WERI-Rb-1 (cell line): ENCODE data around the gene PRKAG2.

ENCODE experiments used
- DNase-seq: peaks from one replicate; pipeline ENCODE4 v3.0.0-alpha.2; 2020
- H3K27ac ChIP-seq: fragments of 250-450 bp; sonication (Bioruptor Pico); 2 replicates; pipeline ENCODE4 v1.5.1; 2020; ENCODE audit warnings: mild to moderate bottlenecking, moderate library complexity
- H3K27me3 ChIP-seq: fragments of 250-450 bp; sonication (Bioruptor Pico); 2 replicates; pipeline ENCODE4 v1.5.1; 2021; ENCODE audit warnings: mild to moderate bottlenecking, low read depth, moderate library complexity; ENCODE audit not compliant: insufficient read depth, severe bottlenecking
- H3K36me3 ChIP-seq: fragments of 250-450 bp; sonication (Bioruptor Pico); 2 replicates; pipeline ENCODE4 v1.5.1; 2020; ENCODE audit warnings: mild to moderate bottlenecking, moderate library complexity
- H3K4me3 ChIP-seq: 2 replicates; pipeline ENCODE4 v1.5.1; 2011; ENCODE audit warnings: low read depth, mild to moderate bottlenecking, control low read depth, low read length
- H3K9me3 ChIP-seq: fragments of 250-450 bp; sonication (Bioruptor Pico); 2 replicates; pipeline ENCODE4 v1.5.1; 2021; ENCODE audit warnings: mild to moderate bottlenecking, moderate library complexity; ENCODE audit not compliant: severe bottlenecking
- TF ChIP-seq, protein P1 (sequence below): IDR thresholded peaks from 2 replicates; pipeline ENCODE4 v1.5.1; 2011; ENCODE audit warnings: low read depth, mild to moderate bottlenecking, control low read depth, inconsistent platforms, low read length

PRKAG2 gene

DNA sequence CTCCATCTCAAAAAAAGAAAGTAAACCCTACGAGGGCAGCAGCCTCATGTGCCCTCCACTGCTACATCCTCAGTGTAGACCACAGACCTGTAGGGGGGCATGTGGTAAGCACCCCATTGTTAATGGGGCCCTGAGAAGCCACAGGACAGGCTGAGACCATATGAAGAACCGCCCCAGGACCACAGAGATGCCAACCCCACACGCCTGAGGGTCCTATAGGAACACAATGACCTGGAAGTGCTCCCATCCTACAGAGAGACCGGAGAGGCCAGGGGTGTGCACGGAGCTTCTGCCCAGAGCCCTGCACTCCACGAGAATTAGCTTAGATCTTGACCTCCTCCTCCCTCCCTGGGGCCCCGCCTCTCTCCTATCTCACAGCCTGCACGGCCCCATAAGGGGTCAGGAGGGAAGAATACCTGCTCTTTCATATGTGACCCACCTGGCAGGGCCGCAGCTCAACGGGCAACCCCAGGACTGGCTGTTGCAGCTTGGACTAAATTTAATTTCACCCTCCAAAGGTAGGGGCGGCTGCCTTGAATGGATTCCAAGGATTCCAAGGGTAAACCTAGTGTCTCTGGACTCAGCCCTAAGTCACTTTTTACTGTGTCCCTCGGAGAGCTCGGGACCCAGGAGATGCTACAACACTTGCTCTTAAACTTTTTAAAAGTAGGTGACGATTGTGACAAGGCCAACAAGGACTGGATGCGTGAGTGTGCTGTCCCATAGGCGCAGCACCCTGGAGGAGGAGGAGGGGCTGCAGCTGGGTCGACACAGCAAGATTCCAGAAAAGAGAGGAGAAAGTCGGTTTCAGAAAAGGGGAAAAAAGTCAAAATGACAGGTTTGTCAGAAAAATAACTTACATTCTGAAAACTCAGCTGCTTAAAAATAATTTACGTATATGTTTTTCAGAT is 24.2 kb downstream of the PRKAG2 start:
- TF ChIP-seq, protein P1, sequence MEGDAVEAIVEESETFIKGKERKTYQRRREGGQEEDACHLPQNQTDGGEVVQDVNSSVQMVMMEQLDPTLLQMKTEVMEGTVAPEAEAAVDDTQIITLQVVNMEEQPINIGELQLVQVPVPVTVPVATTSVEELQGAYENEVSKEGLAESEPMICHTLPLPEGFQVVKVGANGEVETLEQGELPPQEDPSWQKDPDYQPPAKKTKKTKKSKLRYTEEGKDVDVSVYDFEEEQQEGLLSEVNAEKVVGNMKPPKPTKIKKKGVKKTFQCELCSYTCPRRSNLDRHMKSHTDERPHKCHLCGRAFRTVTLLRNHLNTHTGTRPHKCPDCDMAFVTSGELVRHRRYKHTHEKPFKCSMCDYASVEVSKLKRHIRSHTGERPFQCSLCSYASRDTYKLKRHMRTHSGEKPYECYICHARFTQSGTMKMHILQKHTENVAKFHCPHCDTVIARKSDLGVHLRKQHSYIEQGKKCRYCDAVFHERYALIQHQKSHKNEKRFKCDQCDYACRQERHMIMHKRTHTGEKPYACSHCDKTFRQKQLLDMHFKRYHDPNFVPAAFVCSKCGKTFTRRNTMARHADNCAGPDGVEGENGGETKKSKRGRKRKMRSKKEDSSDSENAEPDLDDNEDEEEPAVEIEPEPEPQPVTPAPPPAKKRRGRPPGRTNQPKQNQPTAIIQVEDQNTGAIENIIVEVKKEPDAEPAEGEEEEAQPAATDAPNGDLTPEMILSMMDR, result no peak
- Histone ChIP-seq H3K27me3 (no peaks in the 10 kb centered on the region), H3K4me3 (no peak overlapping the region)

DNA sequence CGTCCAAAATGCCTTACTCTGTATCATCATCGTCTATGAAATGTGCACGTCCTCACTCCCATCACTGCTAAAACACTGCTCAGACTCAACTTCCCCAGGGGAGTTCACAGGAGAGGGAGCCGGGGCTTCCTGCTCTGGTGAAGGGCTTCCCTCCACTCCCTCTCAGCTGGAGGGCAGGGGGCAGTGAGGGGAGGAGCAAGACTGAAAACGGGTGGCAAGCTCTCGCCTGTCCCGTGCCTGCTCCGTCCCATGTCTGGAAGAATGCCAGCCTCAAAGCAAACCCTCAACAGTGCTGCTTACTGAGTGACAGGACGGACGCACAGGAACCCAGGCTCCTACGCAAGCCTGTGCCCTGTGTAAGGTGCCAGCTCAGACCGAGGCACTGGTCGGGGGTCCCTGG is 25.1 kb downstream of the PRKAG2 start:
- Histone ChIP-seq H3K27me3 (no peaks in the 10 kb centered on the region), H3K4me3 (no peak overlapping the region), H3K9me3 (no peaks in the 10 kb centered on the region), H3K36me3 (no peaks in the 10 kb centered on the region), H3K27ac (no peak overlapping the region)
- TF ChIP-seq, protein P1, result no peak
- DNase-seq, result no peak

More for the DNA sequence above, 24.2 kb downstream of the PRKAG2 start:
- Histone ChIP-seq H3K36me3 (no peaks in the 10 kb centered on the region), H3K9me3 (no peaks in the 10 kb centered on the region), H3K27ac (no peak overlapping the region)
- DNase-seq, result no peak

DNA sequence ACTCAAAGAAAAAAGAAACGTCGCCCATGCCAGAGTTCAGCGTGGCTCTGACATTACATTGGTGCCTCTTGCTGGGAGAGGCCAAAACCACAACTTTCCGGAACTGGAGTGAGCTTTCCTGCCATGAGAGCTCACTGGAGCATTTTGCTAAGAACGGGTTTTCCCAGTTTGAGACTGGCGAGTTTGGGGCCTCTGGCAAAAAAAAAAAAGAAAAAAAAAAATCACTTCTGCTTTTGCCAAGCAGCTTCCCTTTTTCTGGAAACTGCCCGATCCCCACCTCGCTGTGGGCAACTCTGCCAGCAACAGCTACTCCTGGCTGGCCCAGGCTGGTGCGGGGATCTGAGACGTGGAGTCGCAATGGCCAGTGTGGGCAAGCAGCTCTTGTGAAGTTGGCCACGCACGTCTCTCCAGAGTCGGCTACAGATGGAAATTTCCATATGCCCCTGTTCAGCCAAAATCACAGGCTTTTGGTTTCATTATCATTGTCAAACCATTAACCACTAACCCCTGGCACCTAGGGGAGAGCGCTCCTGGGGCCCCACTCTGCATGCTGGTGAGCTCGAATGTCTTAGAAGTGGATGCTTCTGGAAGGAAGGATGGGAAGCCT is 25.7 kb downstream of the PRKAG2 start:
- TF ChIP-seq, protein P1, result no peak

DNA sequence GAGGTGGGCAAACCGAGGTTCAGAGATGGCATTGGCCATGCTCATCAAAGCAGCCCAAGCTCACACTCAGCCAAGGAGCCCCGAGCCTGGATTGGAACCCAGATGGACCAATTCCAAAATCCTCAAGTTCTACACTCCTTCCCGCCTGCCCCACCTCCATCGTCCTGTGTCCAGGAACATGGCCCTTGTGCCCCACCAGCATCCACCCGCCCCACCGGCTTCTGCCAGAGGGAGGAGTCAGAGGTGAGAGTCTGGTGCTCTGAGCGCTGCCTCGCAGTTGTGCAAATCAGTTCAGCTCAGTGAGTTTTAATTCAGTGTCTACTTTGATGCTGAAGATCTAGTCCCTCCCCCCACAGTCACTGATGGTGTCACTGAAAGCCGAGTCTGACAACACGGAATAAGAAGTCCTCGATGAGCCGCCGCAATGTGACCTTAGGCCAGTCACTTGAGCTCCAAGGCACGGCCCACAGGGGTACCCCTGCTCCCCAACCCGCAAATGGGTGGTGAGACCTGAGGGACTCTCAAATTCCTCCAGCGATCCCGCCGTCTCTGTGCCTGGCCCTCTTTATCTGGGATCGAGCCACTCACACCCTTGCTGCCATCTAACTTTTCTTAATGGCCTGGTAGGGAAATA is 26.3 kb downstream of the PRKAG2 start:
- H3K36me3 ChIP-seq, result no peaks in the 10 kb centered on the region
- TF ChIP-seq, protein P1, result no peak
- no peak overlapping the region for H3K27ac ChIP-seq
- H3K27me3 ChIP-seq, result no peaks in the 10 kb centered on the region
- no peaks in the 10 kb centered on the region for H3K9me3 ChIP-seq
- DNase-seq, result no peak
- H3K4me3 ChIP-seq, result no peak overlapping the region

More for the DNA sequence above, 25.7 kb downstream of the PRKAG2 start:
- H3K27ac ChIP-seq, result no peak overlapping the region
- no peak for DNase-seq
- H3K27me3 ChIP-seq, result no peaks in the 10 kb centered on the region
- no peak overlapping the region for H3K4me3 ChIP-seq
- no peaks in the 10 kb centered on the region for H3K36me3 ChIP-seq
- H3K9me3 ChIP-seq, result no peaks in the 10 kb centered on the region

DNA sequence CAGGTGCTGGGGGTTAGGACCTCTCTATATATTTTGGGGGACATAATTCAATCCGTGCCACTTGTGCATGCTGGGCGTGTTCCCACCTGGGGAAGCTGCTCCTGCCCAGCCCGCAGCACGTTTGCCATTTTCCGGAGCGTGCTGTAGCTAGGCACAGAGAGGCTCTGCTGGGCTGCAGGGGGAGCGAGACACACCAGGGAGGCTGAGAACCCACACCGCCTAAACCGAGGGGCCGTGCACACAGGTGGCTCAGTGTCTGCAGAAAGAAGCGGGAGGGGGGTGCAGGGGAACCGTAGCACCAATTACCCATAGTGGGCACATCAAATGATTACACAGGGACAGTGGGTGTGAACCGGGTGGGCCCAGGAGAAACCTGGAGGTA is 27.0 kb downstream of the PRKAG2 start:
- TF ChIP-seq, protein P1, result no peak
- H3K9me3 ChIP-seq, result no peaks in the 10 kb centered on the region
- H3K36me3 ChIP-seq, result no peaks in the 10 kb centered on the region
- no peaks in the 10 kb centered on the region for H3K27me3 ChIP-seq
- DNase-seq, result no peak
- H3K4me3 ChIP-seq, result no peak overlapping the region
- H3K27ac ChIP-seq, result no peak overlapping the region
